HCT116 (cell line): ENCODE measurements around the gene TCF7.

Experiments used
- ATF3 ChIP-seq: IDR thresholded peaks from 2 replicates; pipeline ENCODE4 v1.6.1; 2012
- CEBPB ChIP-seq: IDR thresholded peaks from 2 replicates; pipeline ENCODE4 v1.6.1; 2012; ENCODE audit warnings: low read depth
- CTCF ChIP-seq, 3 experiments: fragments of 200-600 bp in 1 of 3; sonication (generic) in 1 of 3; IDR thresholded peaks in 2 of 3; conservative IDR thresholded peaks in 1 of 3; 2 replicates each; pipeline ENCODE4 v1.5.1; 2012 to 2017; ENCODE audit warnings: low read depth in 2 of 3, low read length in 2 of 3, antibody characterized with exemption in 1 of 3, borderline replicate concordance in 1 of 3, control low read depth in 1 of 3, mild to moderate bottlenecking in 1 of 3, mixed read lengths in 1 of 3, mixed run types in 1 of 3, moderate library complexity in 1 of 3; ENCODE audit not compliant: insufficient read depth in 1 of 3
- EZH2phosphoT487 ChIP-seq: fragments of 200-600 bp; IDR thresholded peaks from 2 replicates; pipeline ENCODE4 v1.6.1; 2018; ENCODE audit warnings: antibody characterized with exemption, borderline replicate concordance
- POLR2A ChIP-seq: IDR thresholded peaks from 2 replicates; pipeline ENCODE4 v1.7.0; 2011; ENCODE audit warnings: borderline replicate concordance; ENCODE audit not compliant: insufficient read depth, insufficient read length; ENCODE audit errors: extremely low read depth
- POLR2AphosphoS5 ChIP-seq: IDR thresholded peaks from 2 replicates; pipeline ENCODE4 v1.6.1; 2011; ENCODE audit warnings: mild to moderate bottlenecking, low read depth, low read length, moderate library complexity
- REST ChIP-seq: IDR thresholded peaks from 2 replicates; pipeline ENCODE4 v1.6.1; 2012; ENCODE audit warnings: low read depth
- SIN3A ChIP-seq: IDR thresholded peaks from 2 replicates; pipeline ENCODE4 v1.6.1; 2012; ENCODE audit warnings: low read depth

GRCh38 chr5:134153241-134153640, 38.8 kb downstream of the TCF7 start:
- TF ChIP-seq CTCF (IDR thresholded peaks at IDR 0.05 in 2 of 3, conservative IDR thresholded peaks at IDR 0.05 in 1 of 3; ENCODE audit: borderline replicate concordance in 1 of 3, insufficient read depth in 1 of 3, low read depth in 2 of 3, low read length in 2 of 3) (no peak), POLR2A (no peak), POLR2AphosphoS5 (no peak), REST (no peak), SIN3A (no peak), CEBPB (no peak), EZH2phosphoT487 (no peak), ATF3 (no peak)
